Measurements from ENCODE around the gene SIX2.

Gene SIX2

DNA sequence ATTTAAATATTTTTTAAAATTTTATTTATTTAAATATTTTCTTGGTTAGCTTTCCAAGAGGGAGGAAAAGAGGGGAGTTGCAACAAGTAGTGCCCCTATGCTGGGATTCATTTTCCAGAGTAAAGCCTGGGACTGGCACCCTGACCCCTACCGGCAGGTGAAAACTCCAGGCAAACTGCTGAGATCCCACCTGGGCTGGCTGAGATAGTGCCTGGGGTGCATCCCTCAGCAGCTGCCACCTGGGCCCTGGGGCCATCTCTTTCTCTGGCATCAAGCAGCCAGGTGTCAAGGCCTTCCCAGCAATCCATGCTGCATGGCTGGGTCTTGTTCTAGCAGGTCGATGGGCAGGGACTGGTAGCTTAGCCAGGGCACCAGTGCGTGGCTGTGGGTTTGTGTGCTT, 6.6 kb downstream of the SIX2 start:
- DNase-seq = no peak

GRCh38 chr2:45001869-45002385, 7.3 kb downstream of the SIX2 start:
- no peak for DNase-seq

DNA sequence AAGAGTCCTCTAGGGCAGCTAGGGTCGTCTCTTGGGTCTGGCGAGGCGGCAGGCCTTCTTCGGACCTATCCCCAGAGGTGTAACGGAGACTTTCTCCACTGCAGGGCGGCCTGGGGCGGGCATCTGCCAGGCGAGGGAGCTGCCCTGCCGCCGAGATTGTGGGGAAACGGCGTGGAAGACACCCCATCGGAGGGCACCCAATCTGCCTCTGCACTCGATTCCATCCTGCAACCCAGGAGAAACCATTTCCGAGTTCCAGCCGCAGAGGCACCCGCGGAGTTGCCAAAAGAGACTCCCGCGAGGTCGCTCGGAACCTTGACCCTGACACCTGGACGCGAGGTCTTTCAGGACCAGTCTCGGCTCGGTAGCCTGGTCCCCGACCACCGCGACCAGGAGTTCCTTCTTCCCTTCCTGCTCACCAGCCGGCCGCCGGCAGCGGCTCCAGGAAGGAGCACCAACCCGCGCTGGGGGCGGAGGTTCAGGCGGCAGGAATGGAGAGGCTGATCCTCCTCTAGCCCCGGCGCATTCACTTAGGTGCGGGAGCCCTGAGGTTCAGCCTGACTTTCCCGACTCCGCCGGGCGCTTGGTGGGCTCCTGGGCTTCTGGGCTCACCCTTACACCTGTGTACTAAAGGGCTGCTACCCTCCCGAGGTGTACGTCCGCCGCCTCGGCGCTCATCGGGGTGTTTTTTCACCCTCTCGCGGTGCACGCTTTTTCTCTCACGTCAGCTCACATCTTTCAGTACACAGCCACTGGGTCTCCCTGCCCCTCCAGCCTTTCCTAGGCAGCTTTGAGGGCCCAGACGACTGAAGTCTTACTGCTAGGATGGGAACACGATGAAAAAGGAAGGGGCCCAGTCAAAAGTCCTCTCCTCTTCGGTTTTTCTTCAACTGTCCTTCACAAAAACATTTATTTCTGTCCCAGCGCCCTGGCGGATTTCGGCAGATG, 8.1 kb downstream of the SIX2 start:
- no peak for DNase-seq

DNA sequence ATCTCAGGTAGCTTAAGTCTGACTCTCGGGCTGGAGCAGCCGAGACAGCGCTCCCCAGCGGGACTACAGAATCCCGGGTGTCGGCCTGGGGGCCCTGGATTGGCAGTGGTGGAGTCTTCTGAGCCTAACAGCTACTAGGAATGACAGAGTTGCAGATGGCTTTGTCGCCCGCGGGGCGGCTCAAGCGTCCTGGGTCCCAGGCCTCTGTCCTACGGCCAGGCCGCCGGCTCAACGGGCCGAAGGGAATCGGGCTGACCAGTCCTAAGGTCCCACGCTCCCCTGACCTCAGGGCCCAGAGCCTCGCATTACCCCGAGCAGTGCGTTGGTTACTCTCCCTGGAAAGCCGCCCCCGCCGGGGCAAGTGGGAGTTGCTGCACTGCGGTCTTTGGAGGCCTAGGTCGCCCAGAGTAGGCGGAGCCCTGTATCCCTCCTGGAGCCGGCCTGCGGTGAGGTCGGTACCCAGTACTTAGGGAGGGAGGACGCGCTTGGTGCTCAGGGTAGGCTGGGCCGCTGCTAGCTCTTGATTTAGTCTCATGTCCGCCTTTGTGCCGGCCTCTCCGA, 8.8 kb downstream of the SIX2 start:
- no peak for DNase-seq

DNA sequence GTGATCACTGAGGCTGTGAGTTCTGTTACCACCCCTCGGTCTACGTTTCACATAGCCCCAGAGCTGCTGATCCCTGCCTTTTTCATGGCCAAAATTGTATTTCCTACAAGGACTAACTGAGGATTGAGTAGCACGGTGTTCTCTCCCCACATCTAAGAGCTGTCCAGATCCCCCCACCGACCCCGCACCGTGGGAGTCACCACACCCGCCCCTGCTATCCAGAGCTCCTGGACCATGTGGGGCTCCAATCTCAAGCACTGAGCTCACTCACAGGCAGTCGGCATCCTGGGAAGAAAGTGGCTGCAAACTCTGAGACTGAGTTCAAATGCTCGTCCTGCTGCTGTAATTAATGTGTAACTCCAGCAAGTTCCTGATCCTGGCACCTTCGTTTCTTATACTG, 9.7 kb downstream of the SIX2 start:
- DNase-seq = no peak

DNA sequence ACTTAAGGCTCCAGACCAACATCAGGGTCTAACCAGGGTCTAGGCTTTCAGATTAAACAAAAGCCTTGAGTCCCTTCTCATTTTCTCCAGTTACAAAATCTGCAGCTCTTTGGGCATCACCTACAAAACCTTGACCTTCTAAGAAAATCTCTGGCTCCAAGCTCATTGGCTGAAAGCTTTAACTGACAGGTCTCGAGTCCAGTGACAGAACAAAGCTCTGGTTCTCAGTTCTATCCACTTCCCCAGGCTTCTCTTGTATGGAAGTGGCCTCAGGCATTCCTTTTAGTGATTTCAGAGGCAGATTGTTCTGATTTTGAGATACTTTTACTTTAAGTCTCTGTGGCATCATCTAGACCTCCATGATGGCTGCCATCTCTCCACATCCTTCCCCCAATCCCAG, 11.3 kb downstream of the SIX2 start:
- no peak for DNase-seq

DNA sequence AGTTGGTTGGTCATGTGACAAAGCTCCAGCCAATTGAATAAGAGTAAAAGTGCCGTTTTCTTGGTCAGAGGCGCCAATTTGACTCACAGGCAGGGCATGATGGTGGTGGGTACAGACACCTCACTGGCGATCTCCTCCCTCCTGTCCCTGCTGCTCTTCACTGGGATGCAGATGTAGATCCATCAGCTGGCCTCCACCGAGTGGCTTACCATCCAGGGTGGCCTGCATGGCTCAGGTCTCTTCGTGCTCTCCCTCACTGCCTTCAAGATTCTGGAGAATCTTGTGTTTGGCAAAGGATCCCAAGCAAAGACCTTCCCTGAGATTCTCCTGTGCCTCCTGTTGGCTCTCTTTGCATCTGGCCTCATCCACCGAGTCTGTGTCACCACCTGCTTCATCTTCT, 12.9 kb downstream of the SIX2 start:
- no peak for DNase-seq

- DNase-seq = no peak
Measured at GRCh38 chr2:44994377-44994776, 14.9 kb downstream of the SIX2 start.

GRCh38 chr2:44989176-44989575, 20.1 kb downstream of the SIX2 start:
- DNase-seq = no peak

- DNase-seq = no peak
Measured at GRCh38 chr2:44983836-44984604, 25.2 kb downstream of the SIX2 start.

GRCh38 chr2:44981714-44982108, 27.5 kb downstream of the SIX2 start:
- peak in 53 of 58 donors; percentile 8 to 87 (median 42) for DNase-seq

- DNase-seq = no peak
Measured at GRCh38 chr2:44980751-44981713, 28.2 kb downstream of the SIX2 start.

DNA sequence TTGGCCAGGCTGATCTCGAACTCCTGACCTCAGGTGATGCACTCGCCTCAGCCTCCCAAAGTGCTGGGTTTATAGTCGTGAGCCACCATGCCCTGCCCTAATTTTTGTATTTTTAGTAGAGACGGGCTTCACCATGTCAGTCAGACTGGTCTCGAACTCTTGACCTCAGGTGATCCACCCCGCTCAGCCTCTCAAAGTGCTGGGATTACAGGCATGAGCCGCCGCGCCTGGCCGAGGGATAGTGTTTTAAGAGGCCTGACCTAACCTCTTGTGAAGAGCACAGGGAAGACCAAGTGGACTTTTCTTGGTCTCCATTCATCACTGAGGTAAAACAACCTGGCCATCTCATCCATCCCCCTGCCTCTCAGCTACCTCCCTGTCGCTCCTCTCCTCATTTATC, 29.7 kb downstream of the SIX2 start:
- DNase-seq = no peak

GRCh38 chr2:44975571-44976450, 33.4 kb downstream of the SIX2 start:
- DNase-seq = no peak

DNA sequence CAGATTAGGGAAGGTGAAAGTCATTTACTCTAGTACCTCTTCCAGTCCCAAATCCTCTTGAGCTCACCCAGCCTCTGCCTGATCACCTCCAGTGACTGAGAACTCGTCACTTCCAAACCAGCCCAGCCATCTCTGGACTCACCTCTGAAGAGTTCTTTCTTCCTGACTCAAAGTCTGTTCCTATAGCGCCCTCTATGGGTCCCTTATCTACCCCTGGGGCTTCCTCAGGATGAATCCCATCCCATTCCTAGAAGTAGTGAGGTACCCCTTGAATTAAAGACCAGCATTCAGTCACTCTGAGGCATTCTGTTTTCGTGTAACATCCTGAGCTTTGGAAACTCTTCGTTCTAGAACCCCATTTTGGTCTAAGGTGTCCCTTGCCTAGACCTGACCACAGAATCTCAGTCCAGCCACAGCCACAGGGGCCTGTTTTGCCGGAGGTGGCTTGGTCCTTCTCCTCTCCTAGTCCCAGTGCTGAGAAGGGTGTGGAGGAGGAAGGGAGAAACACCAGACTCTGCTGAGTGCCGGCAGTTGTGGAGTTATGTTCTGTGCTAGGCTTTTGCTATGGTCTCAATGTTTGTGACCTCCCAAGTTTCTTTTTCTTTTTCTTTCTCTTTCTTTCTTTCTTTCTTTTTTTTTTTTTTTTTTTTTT, 35.1 kb downstream of the SIX2 start:
- DNase-seq = no peak

- DNase-seq = no peak
Measured at GRCh38 chr2:44972771-44973535, 36.3 kb downstream of the SIX2 start.

DNA sequence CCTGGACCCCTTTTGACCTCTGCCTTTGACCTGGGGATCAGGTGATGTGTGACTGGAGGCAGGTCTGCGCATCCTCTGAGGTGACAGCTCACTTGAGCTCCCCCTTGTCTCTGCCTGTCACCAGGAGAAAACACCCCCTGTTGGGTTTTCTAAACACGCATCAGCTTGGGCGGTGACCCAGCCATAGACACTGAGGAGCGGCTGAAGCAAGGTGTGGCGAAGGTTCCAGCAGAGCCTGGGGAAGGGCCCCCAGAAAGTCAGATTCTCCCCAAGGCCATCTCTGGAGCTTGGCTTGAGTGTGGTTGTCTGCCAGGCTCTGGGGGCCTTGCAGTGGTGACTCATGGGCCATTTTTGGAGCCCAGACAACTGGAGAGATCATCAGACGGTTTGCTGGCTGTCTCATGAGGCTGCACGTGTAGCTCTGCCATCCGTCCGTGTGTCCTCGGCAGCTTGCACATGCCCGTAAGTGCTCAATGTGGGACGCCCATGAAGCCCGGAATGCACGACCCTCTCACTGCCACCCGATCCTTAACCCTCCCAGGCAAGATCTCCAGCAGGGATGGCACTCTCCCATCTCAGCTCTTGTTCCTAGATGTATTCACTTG, 38.3 kb downstream of the SIX2 start:
- DNase-seq = no peak

DNA sequence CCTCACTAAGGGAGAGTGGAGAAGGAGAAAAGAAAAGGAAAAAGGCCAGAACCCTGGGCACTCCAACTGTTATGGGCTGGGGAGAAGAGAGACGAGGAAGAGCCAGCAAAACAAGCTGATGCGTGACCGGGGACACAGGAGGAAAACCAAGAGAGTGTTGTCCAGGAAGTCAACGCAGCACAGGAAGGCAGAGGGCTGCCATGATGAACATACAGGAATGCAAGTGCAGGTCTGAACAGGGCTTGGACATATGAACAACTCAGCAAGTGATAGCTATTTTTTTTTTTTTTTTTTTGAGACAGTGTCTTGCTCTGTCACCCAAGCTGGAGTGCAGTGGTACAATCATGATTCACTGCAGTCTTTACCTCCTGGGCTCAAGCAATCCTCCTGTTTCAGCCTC, 39.3 kb downstream of the SIX2 start:
- DNase-seq = no peak
